ENCODE results near the gene COMMD2. TPM values are rescaled to one million over a fixed set of nuclear protein-coding genes. Genes with fewer than 3 reads are reported as not detected.

COMMD2 gene
- total RNA-seq, 2 donors from 2014 or later = 65.3 to 77.0 TPM

- H3K9me3 Mint-ChIP-seq = peaks cover 8% of the 10 kb centered on the region
- H3K4me3 Mint-ChIP-seq = no peak overlapping the region
- Histone ChIP-seq H3K9ac (ENCODE audit: extremely low read depth, low read length, poor library complexity, severe bottlenecking) (no peak overlapping the region), H3K27me3 (ENCODE audit: control insufficient read depth, insufficient read depth, low read length, poor library complexity, severe bottlenecking) (peaks cover 6% of the 10 kb centered on the region), H3K36me3 (ENCODE audit: control insufficient read depth, insufficient read depth, low read length) (no peaks in the 10 kb centered on the region), H3K4me3 (ENCODE audit: low read length) (no peak overlapping the region), H3K4me1 (ENCODE audit: control insufficient read depth, insufficient read depth, low read length) (no peaks in the 10 kb centered on the region), H3K27ac (ENCODE audit: low read depth, low read length) (no peak overlapping the region), H3K9me3 (ENCODE audit: control insufficient read depth, low read length) (no peaks in the 10 kb centered on the region)
- peaks cover 2% of the 10 kb centered on the region for H3K27me3 Mint-ChIP-seq (ENCODE audit: insufficient read depth)
- no peaks in the 10 kb centered on the region for H3K36me3 Mint-ChIP-seq (ENCODE audit: low read depth)
- TF ChIP-seq CTCF (conservative IDR thresholded peaks at IDR 0.05) = no peak
- WGBS, 2 experiments (ENCODE audit: insufficient coverage in 1 of 2, insufficient read length in 1 of 2) = 67 to 90% methylated on average over 1 to 8 of the region's 8 CpGs
- no peak overlapping the region for H3K27ac Mint-ChIP-seq
- no peak for DNase-seq
- no peaks in the 10 kb centered on the region for H3K4me1 Mint-ChIP-seq
These were observed 48.4 kb upstream of the COMMD2 start for GRCh38 chr3:149800693-149801092.

GRCh38 chr3:149796026-149796425, 43.7 kb upstream of the COMMD2 start:
- peaks cover 8% of the 10 kb centered on the region for H3K9me3 Mint-ChIP-seq
- H3K27ac Mint-ChIP-seq = no peak overlapping the region
- Histone ChIP-seq H3K36me3 (ENCODE audit: control insufficient read depth, insufficient read depth, low read length) (no peaks in the 10 kb centered on the region), H3K4me1 (ENCODE audit: control insufficient read depth, insufficient read depth, low read length) (no peaks in the 10 kb centered on the region), H3K27ac (ENCODE audit: low read depth, low read length) (no peak overlapping the region), H3K4me3 (ENCODE audit: low read length) (no peak overlapping the region), H3K9ac (ENCODE audit: extremely low read depth, low read length, poor library complexity, severe bottlenecking) (no peak overlapping the region), H3K9me3 (ENCODE audit: control insufficient read depth, low read length) (no peaks in the 10 kb centered on the region), H3K27me3 (ENCODE audit: control insufficient read depth, insufficient read depth, low read length, poor library complexity, severe bottlenecking) (no peaks in the 10 kb centered on the region)
- peaks cover 2% of the 10 kb centered on the region for H3K27me3 Mint-ChIP-seq (ENCODE audit: insufficient read depth)
- no peaks in the 10 kb centered on the region for H3K36me3 Mint-ChIP-seq (ENCODE audit: low read depth)
- TF ChIP-seq CTCF (conservative IDR thresholded peaks at IDR 0.05) = no peak
- no peak for DNase-seq
- WGBS, 2 experiments (ENCODE audit: insufficient coverage in 1 of 2, insufficient read length in 1 of 2) = 100% methylated on average over 1 of the region's 1 CpG
- no peaks in the 10 kb centered on the region for H3K4me1 Mint-ChIP-seq
- no peak overlapping the region for H3K4me3 Mint-ChIP-seq

GRCh38 chr3:149792452-149793270, 40.4 kb upstream of the COMMD2 start, which contains the start of gene ANKUB1:
TSS of gene ANKUB1 (minus strand) at chr3:149792554. CDS start at chr3:149792366, 188 bp downstream.
- peaks cover 5% of the 10 kb centered on the region for H3K27me3 Mint-ChIP-seq (ENCODE audit: insufficient read depth)
- H3K4me3 Mint-ChIP-seq = no peak within 1 kb of the TSS
- 93 to 100% methylated on average over 1 to 4 of the region's 4 CpGs for WGBS, 2 experiments (ENCODE audit: insufficient coverage in 1 of 2, insufficient read length in 1 of 2)
- Histone ChIP-seq H3K4me3 (ENCODE audit: low read length) (no peak within 1 kb of the TSS), H3K4me1 (ENCODE audit: control insufficient read depth, insufficient read depth, low read length) (no peaks in the 10 kb centered on the region), H3K36me3 (ENCODE audit: control insufficient read depth, insufficient read depth, low read length) (no peaks in the 10 kb centered on the region), H3K27me3 (ENCODE audit: control insufficient read depth, insufficient read depth, low read length, poor library complexity, severe bottlenecking) (no peaks in the 10 kb centered on the region), H3K27ac (ENCODE audit: low read depth, low read length) (no peak within 1 kb of the TSS), H3K9me3 (ENCODE audit: control insufficient read depth, low read length) (no peaks in the 10 kb centered on the region), H3K9ac (ENCODE audit: extremely low read depth, low read length, poor library complexity, severe bottlenecking) (no peak within 1 kb of the TSS)
- no peaks in the 10 kb centered on the region for H3K4me1 Mint-ChIP-seq
- H3K36me3 Mint-ChIP-seq (ENCODE audit: low read depth) = no peaks in the 10 kb centered on the region
- no peaks in the 10 kb centered on the region for H3K9me3 Mint-ChIP-seq
- no peak for DNase-seq
- no peak within 1 kb of the TSS for H3K27ac Mint-ChIP-seq
- no peak for TF ChIP-seq CTCF (conservative IDR thresholded peaks at IDR 0.05)

All from endodermal cell (in vitro differentiated cells).